Prostate gland (tissue), 2 donors: ENCODE data around the gene CDC123. TPM values are rescaled to one million over a fixed set of nuclear protein-coding genes. Genes with fewer than 3 reads are reported as not detected.

Source experiments
- DNase-seq: peaks from one replicate; pipeline ENCODE4 v3.0.0-alpha.2; 2019; ENCODE audit warnings: low spot score
- H3K27ac ChIP-seq, 2 donors: fragments of 200-600 bp; sonication (generic); 2 replicates each; pipeline ENCODE4 v1.5.1; 2017 to 2019
- H3K27me3 ChIP-seq: fragments of 200-600 bp; sonication (generic); replicated peaks from 2 replicates; pipeline ENCODE4 v1.5.1; 2019; ENCODE audit not compliant: insufficient read depth
- H3K36me3 ChIP-seq, 2 donors: fragments of 200-600 bp; sonication (generic); 1 replicate in 1 of 2; 2 replicates in 1 of 2; pipeline versions ENCODE4 v1.5.1 to v1.8.1; 2017 to 2019
- H3K4me1 ChIP-seq: fragments of 200-600 bp; sonication (generic); replicated peaks from 2 replicates; pipeline ENCODE4 v1.5.1; 2019
- H3K4me3 ChIP-seq, 2 donors: fragments of 200-600 bp; sonication (generic); 2 replicates each; pipeline ENCODE4 v1.5.1; 2017 to 2019
- H3K9me3 ChIP-seq: fragments of 200-600 bp; sonication (generic); 2 replicates; pipeline ENCODE4 v1.5.1; 2017
- POLR2A ChIP-seq: fragments of 450-650 bp; IDR thresholded peaks from one replicate; pipeline ENCODE4 v1.6.1; 2016; ENCODE audit warnings: antibody characterized with exemption, mild to moderate bottlenecking
- POLR2AphosphoS5 ChIP-seq: sonication (generic); formaldehyde crosslinking; IDR thresholded peaks from one replicate; pipeline ENCODE4 v1.6.1; 2017; ENCODE audit warnings: antibody characterized with exemption
- WGBS: methylation state at CpG from one replicate; pipeline ENCODE4 v1.1.5; 2018; 5-methylcytosine and 5-hydroxymethylcytosine counted together
- intact Hi-C: fragments of 100-400 bp; cut with DNase I; formaldehyde crosslinking; loops from one replicate; pipeline ENCODE4 v1.14.2; 2022
- total RNA-seq, 2 donors: library from RNA; depleted of rRNA; stranded (reverse); fragments of >200 nt; gene quantifications; one replicate each; pipeline ENCODE4 v1.1.0, GENCODE V29; 2016
- TF ChIP-seq, protein P1 (sequence below), 4 experiments: fragments of 200-600 bp in 2 of 4; fragments of 450-650 bp in 2 of 4; sonication (generic) in 2 of 4; IDR thresholded peaks; 1 replicate in 3 of 4; 2 replicates in 1 of 4; pipeline ENCODE4 v1.5.1; 2016 to 2019; ENCODE audit warnings: antibody characterized with exemption in 4 of 4, mild to moderate bottlenecking in 2 of 4, moderate library complexity in 2 of 4

The CDC123 gene
- total RNA-seq, 2 donors from 2014 or later = 52.4 to 63.3 TPM

DNA sequence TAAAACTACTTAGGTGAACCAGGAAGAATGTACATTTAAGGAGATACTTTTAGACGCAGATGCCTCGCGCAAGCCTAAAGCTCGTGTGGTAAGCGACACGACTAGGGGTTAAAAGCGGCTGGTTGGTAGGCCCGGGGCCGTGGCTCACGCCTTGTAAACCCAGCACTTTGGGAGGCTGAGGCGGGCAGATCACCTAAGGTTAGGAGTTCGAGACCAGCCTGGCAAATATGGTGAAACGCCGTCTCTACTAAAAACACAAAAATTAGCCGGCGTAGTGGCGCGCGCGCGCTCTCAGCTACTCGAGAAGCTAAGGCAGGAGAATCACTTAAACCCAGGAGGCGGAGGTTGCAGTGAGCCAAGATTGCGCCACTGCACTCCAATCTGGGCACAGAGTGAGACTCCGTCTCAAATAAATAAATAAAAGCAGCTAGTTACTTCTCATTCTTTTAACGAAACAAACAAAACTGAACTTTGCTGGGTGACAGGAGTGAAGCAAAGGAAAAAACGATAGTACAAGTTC lies 1.2 kb upstream of the CDC123 start:
- TF ChIP-seq, protein P1, sequence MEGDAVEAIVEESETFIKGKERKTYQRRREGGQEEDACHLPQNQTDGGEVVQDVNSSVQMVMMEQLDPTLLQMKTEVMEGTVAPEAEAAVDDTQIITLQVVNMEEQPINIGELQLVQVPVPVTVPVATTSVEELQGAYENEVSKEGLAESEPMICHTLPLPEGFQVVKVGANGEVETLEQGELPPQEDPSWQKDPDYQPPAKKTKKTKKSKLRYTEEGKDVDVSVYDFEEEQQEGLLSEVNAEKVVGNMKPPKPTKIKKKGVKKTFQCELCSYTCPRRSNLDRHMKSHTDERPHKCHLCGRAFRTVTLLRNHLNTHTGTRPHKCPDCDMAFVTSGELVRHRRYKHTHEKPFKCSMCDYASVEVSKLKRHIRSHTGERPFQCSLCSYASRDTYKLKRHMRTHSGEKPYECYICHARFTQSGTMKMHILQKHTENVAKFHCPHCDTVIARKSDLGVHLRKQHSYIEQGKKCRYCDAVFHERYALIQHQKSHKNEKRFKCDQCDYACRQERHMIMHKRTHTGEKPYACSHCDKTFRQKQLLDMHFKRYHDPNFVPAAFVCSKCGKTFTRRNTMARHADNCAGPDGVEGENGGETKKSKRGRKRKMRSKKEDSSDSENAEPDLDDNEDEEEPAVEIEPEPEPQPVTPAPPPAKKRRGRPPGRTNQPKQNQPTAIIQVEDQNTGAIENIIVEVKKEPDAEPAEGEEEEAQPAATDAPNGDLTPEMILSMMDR (IDR thresholded peaks at IDR 0.05) = no peak
- DNase-seq = peak; percentile 28
- Histone ChIP-seq H3K4me1 (peaks cover 3% of the 10 kb centered on the region), H3K4me3 (peak overlapping the region; percentile 70 to 84), H3K27me3 (no peaks in the 10 kb centered on the region), H3K36me3 (no peaks in the 10 kb centered on the region), H3K27ac (peak overlapping the region; percentile 92), H3K9me3 (no peaks in the 10 kb centered on the region)
- WGBS = 3% methylated on average over 27 of the region's 27 CpGs
- intact Hi-C loops = no loop called here

DNA sequence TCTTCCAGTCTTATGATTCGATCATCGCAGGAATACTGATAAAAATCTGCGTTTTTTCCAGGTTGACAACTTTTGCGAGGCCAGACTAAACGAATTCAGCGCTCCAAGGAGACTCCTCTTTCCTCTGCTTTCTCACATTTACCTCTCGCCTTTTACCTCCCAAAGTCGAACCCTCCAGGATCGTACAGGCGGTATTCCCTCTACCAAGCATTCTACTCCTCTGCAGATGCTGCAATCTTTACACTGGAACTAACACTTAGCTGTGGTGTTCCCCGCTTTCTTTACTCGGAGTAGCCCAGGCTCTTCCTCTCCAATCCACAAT lies 746 bp upstream of the CDC123 start:
- intact Hi-C loops = no loop called here
- H3K9me3 ChIP-seq = no peaks in the 10 kb centered on the region
- peak overlapping the region; percentile 70 to 84 for H3K4me3 ChIP-seq
- peaks cover 3% of the 10 kb centered on the region for H3K4me1 ChIP-seq
- under 1% methylated on average over 12 of the region's 12 CpGs for WGBS
- H3K27ac ChIP-seq = peak overlapping the region; percentile 92
- no peak for DNase-seq
- H3K27me3 ChIP-seq = no peaks in the 10 kb centered on the region
- no peaks in the 10 kb centered on the region for H3K36me3 ChIP-seq
- TF ChIP-seq, protein P1 (IDR thresholded peaks at IDR 0.05) = no peak
- TF ChIP-seq POLR2AphosphoS5 (no peak), POLR2A (no peak)

DNA sequence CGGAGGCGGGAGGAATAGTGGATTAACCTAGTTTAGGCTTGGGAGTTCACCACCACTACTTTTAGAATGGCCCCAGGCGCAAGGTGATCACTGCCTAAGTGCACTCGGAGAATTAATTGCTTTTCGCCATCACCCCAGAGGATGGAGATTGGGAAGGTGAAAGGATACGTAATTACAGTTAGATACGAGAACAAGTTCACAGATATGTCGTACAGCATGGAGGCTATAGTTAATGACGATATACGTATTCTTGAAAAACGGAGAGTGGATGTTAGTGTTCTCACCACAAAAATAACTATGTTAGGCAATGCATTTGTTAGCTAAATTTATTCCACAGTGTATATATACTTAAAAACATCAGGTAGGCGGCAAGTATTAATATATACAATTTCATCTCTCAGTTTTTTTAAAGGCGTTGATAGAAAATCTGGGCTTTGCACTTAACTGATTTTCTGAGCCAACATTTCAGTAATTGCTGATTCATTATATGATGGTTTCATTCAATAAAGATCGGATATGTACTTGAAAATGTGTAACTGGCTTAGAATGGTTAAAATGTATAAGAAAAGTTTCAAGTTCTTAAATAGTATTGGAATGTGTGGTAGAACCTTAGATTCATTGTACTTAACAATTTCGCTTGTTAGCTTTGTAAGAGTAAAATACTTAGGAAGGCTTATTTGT lies 683 bp downstream of the CDC123 start:
- H3K27me3 ChIP-seq = no peaks in the 10 kb centered on the region
- TF ChIP-seq POLR2AphosphoS5 (no peak), POLR2A (no peak)
- TF ChIP-seq, protein P1 (IDR thresholded peaks at IDR 0.05) = no peak
- no peaks in the 10 kb centered on the region for H3K36me3 ChIP-seq
- WGBS = 11% methylated on average over 15 of the region's 15 CpGs
- H3K9me3 ChIP-seq = no peaks in the 10 kb centered on the region
- H3K4me3 ChIP-seq = peak overlapping the region; percentile 70 to 84
- no peak for DNase-seq
- intact Hi-C loops = no loop called here
- H3K27ac ChIP-seq = peak overlapping the region; percentile 92
- peaks cover 3% of the 10 kb centered on the region for H3K4me1 ChIP-seq

DNA sequence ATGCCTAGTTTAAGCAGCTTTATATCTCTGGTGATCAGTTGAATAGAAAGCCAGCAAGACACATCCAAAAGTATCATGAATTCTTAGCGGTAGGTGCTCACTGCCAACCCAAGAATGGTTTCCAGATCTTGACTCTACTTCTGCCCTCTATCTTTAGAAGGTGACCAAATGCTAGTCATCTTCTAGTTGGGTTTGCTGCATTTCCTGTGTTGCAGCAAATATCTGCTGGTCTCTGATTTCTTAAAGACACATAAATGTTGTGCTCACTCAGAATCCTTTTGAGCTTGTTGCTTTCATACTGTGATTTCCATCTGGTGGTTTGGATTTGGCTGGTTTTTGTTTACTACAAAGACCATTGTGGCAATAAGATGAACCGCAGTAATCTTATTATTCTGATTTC lies 2.2 kb downstream of the CDC123 start:
- Histone ChIP-seq H3K4me3 (no peak overlapping the region), H3K27ac (no peak overlapping the region), H3K27me3 (no peaks in the 10 kb centered on the region), H3K9me3 (no peaks in the 10 kb centered on the region), H3K4me1 (peaks cover 3% of the 10 kb centered on the region), H3K36me3 (no peaks in the 10 kb centered on the region)
- DNase-seq = no peak
- WGBS = 85% methylated on average over 2 of the region's 2 CpGs
- TF ChIP-seq POLR2A (no peak), POLR2AphosphoS5 (no peak)
- TF ChIP-seq, protein P1 (IDR thresholded peaks at IDR 0.05) = no peak
- intact Hi-C loops = no loop called here

DNA sequence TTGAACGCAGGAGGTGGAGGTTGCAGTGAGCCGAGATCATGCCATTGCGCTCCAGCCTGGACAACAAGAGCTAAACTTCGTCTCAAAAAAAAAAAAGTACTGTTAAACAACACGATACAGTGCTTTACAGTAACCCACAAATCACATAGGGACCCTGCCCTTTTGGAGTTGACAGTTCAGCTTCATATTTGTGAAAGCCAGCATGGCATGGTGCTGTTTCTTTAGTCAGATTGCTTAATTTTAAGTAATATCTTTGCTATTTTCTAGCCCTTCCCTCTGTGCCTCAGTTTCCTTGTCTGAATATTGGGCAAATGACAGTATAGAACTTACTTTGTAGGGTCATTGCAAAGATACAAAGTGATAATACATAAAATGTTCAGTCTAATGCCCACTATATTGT lies 4.9 kb downstream of the CDC123 start:
- H3K4me1 ChIP-seq = peaks cover 3% of the 10 kb centered on the region
- H3K36me3 ChIP-seq = no peaks in the 10 kb centered on the region
- intact Hi-C loops = no loop called here
- DNase-seq = no peak
- TF ChIP-seq POLR2A = no peak
- no peak for TF ChIP-seq POLR2AphosphoS5
- TF ChIP-seq, protein P1 (IDR thresholded peaks at IDR 0.05) = no peak
- H3K9me3 ChIP-seq = no peaks in the 10 kb centered on the region
- H3K27me3 ChIP-seq = no peaks in the 10 kb centered on the region
- no peak overlapping the region for H3K4me3 ChIP-seq
- WGBS = 95% methylated on average over 5 of the region's 5 CpGs
- no peak overlapping the region for H3K27ac ChIP-seq
